Astrocyte (in vitro differentiated cells and primary cell): Measurements from ENCODE around the gene THAP3. TPM values are rescaled to one million over a fixed set of nuclear protein-coding genes. Genes with fewer than 3 reads are reported as not detected.

Experiments
- DNase-seq: peaks from one replicate; pipeline ENCODE4 v3.0.0-alpha.2; 2010; ENCODE audit warnings: low read depth
- FAIRE-seq: peaks from 2 replicates; lab custom pipeline; 2011; peaks lifted over from hg19 to GRCh38; lab: Jason Lieb, UNC
- H2AFZ ChIP-seq: 2 replicates; pipeline ENCODE4 v1.6.0; 2012; ENCODE audit warnings: low read depth, low read length, inconsistent platforms
- H3K27ac ChIP-seq: 2 replicates; pipeline ENCODE4 v1.5.1; 2011; ENCODE audit warnings: low read depth, low read length, inconsistent platforms
- H3K27me3 ChIP-seq: 2 replicates; pipeline ENCODE4 v1.6.0; 2011; ENCODE audit warnings: low read length, inconsistent platforms; ENCODE audit not compliant: insufficient read depth
- H3K36me3 ChIP-seq: 2 replicates; pipeline ENCODE4 v1.5.1; 2011; ENCODE audit warnings: low read length, inconsistent platforms; ENCODE audit not compliant: insufficient read depth
- H3K4me1 ChIP-seq: 2 replicates; pipeline ENCODE4 v1.5.1; 2011; ENCODE audit warnings: low read length, inconsistent platforms; ENCODE audit not compliant: insufficient read depth
- H3K4me2 ChIP-seq: 2 replicates; pipeline ENCODE4 v1.6.0; 2012; ENCODE audit warnings: low read length, inconsistent platforms
- H3K4me3 ChIP-seq: 2 replicates; pipeline ENCODE4 v1.5.1; 2011; ENCODE audit warnings: low read depth, mild to moderate bottlenecking, low read length, inconsistent platforms; ENCODE audit not compliant: insufficient read depth
- H3K79me2 ChIP-seq: 2 replicates; pipeline ENCODE4 v1.6.0; 2012; ENCODE audit warnings: mild to moderate bottlenecking, low read length, inconsistent platforms; ENCODE audit not compliant: insufficient read depth
- H3K9ac ChIP-seq: 2 replicates; pipeline ENCODE4 v1.6.0; 2012; ENCODE audit warnings: mild to moderate bottlenecking, low read length, inconsistent platforms
- H3K9me3 ChIP-seq: 2 replicates; pipeline ENCODE4 v1.5.1; 2012; ENCODE audit warnings: low read depth, mild to moderate bottlenecking, low read length, inconsistent platforms; ENCODE audit not compliant: insufficient read depth
- H4K20me1 ChIP-seq: 2 replicates; pipeline ENCODE4 v1.6.0; 2012; ENCODE audit warnings: low read length, inconsistent platforms; ENCODE audit not compliant: insufficient read depth
- H3K27ac Mint-ChIP-seq: one replicate; pipeline ENCODE4 v1.8.0; 2021; ENCODE audit warnings: mild to moderate bottlenecking, mixed read lengths; ENCODE audit not compliant: unreplicated experiment
- H3K27me3 Mint-ChIP-seq: one replicate; pipeline ENCODE4 v1.8.0; 2021; ENCODE audit warnings: low read depth, mixed read lengths; ENCODE audit not compliant: unreplicated experiment
- H3K36me3 Mint-ChIP-seq: one replicate; pipeline ENCODE4 v1.8.0; 2021; ENCODE audit warnings: low read depth, mixed read lengths; ENCODE audit not compliant: unreplicated experiment
- H3K4me1 Mint-ChIP-seq: one replicate; pipeline ENCODE4 v1.8.0; 2021; ENCODE audit warnings: low read depth, mixed read lengths; ENCODE audit not compliant: unreplicated experiment
- H3K4me3 Mint-ChIP-seq: one replicate; pipeline ENCODE4 v1.8.0; 2021; ENCODE audit warnings: mild to moderate bottlenecking, moderate library complexity, mixed read lengths; ENCODE audit not compliant: unreplicated experiment
- H3K9me3 Mint-ChIP-seq: one replicate; pipeline ENCODE4 v1.8.0; 2021; ENCODE audit warnings: mild to moderate bottlenecking, mixed read lengths; ENCODE audit not compliant: unreplicated experiment
- EZH2 ChIP-seq: IDR thresholded peaks from 2 replicates; pipeline ENCODE4 v1.6.1; 2012; ENCODE audit warnings: mild to moderate bottlenecking, low read length, inconsistent platforms; ENCODE audit not compliant: insufficient read depth
- total RNA-seq: library from RNA; stranded (reverse); gene quantifications from 2 replicates; pipeline ENCODE4 v1.2.1, GENCODE V29; 2021
- TF ChIP-seq, protein P1 (sequence below): IDR thresholded peaks from 2 replicates; pipeline ENCODE4 v1.5.1; 2011; ENCODE audit warnings: low read depth, mild to moderate bottlenecking, inconsistent platforms, low read length, moderate library complexity; ENCODE audit not compliant: insufficient read depth

The THAP3 gene
- total RNA-seq, 1 donor from 2014 or later = 16.5 TPM

DNA sequence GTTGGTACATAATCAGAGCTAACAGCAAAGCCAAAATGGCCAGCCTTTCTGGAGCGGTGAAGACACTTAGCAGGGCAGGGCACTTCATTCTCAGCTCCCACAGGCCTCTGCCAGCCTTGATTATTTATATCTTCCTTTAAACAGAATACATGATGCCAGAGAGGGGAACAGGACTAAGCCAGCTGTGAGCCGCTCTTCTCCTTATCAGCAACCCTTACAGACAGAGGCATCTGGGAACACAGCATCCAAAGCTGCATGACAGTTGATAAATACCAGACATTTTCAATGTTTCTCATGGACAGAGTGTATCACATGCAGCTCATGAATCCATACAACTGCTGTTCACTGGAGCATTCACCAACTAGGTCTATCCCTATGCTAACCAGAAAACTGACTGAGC, 47.9 kb downstream of the THAP3 start:
- H3K4me2 ChIP-seq = no peak overlapping the region
- no peaks in the 10 kb centered on the region for H3K9me3 ChIP-seq
- H3K4me3 ChIP-seq = no peak overlapping the region
- no peaks in the 10 kb centered on the region for H3K79me2 ChIP-seq
- Mint-ChIP-seq H3K27me3 (no peaks in the 10 kb centered on the region), H3K27ac (no peak overlapping the region), H3K9me3 (no peaks in the 10 kb centered on the region), H3K4me3 (no peak overlapping the region), H3K36me3 (peaks cover 13% of the 10 kb centered on the region), H3K4me1 (no peaks in the 10 kb centered on the region)
- FAIRE-seq (no peak), DNase-seq (no peak)
- H4K20me1 ChIP-seq = peaks cover 7% of the 10 kb centered on the region
- no peaks in the 10 kb centered on the region for H3K4me1 ChIP-seq
- TF ChIP-seq, protein P1, sequence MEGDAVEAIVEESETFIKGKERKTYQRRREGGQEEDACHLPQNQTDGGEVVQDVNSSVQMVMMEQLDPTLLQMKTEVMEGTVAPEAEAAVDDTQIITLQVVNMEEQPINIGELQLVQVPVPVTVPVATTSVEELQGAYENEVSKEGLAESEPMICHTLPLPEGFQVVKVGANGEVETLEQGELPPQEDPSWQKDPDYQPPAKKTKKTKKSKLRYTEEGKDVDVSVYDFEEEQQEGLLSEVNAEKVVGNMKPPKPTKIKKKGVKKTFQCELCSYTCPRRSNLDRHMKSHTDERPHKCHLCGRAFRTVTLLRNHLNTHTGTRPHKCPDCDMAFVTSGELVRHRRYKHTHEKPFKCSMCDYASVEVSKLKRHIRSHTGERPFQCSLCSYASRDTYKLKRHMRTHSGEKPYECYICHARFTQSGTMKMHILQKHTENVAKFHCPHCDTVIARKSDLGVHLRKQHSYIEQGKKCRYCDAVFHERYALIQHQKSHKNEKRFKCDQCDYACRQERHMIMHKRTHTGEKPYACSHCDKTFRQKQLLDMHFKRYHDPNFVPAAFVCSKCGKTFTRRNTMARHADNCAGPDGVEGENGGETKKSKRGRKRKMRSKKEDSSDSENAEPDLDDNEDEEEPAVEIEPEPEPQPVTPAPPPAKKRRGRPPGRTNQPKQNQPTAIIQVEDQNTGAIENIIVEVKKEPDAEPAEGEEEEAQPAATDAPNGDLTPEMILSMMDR = no peak
- no peak for TF ChIP-seq EZH2
- H3K36me3 ChIP-seq = peaks cover 9% of the 10 kb centered on the region
- H3K27ac ChIP-seq = no peak overlapping the region
- H3K27me3 ChIP-seq = no peaks in the 10 kb centered on the region
- H2AFZ ChIP-seq = no peak overlapping the region
- H3K9ac ChIP-seq = no peak overlapping the region

DNA sequence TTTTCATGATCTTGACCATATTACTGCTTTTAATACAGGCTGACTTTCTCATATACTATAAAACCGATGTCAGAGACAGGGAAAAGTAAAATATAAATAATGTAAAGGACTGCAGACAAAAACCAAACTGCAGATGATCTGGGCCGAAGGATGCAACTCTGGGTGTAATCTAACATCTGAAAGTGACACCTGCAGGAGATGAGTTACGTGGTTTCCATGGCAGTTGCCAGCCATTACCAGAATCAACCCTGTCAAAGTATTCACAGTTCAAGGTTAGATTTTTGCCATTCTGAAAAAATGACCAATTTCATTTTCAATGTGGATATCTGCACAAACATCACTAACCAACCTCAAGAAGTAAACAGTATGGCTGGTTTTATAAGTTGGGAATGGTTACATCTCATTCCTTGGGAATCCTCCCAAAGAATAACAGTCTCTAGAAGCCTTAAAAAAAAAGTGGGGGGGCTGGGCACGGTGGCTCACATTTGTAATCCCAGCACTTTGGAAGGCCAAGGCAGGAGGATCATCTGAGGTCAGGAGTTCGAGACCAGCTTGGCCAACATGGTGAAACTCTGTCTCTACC, 49.2 kb downstream of the THAP3 start:
- Histone ChIP-seq H3K27ac (no peak overlapping the region), H3K36me3 (peaks cover 19% of the 10 kb centered on the region), H3K4me1 (no peaks in the 10 kb centered on the region), H4K20me1 (peaks cover 12% of the 10 kb centered on the region), H3K27me3 (no peaks in the 10 kb centered on the region), H3K4me2 (no peak overlapping the region), H2AFZ (no peak overlapping the region), H3K9me3 (no peaks in the 10 kb centered on the region), H3K9ac (no peak overlapping the region), H3K4me3 (no peak overlapping the region), H3K79me2 (no peaks in the 10 kb centered on the region)
- no peaks in the 10 kb centered on the region for H3K27me3 Mint-ChIP-seq
- peaks cover 9% of the 10 kb centered on the region for H3K36me3 Mint-ChIP-seq
- no peak overlapping the region for H3K4me3 Mint-ChIP-seq
- FAIRE-seq (no peak), DNase-seq (no peak)
- no peaks in the 10 kb centered on the region for H3K4me1 Mint-ChIP-seq
- TF ChIP-seq EZH2 = no peak
- TF ChIP-seq, protein P1 = no peak
- no peaks in the 10 kb centered on the region for H3K9me3 Mint-ChIP-seq
- H3K27ac Mint-ChIP-seq = no peak overlapping the region

DNA sequence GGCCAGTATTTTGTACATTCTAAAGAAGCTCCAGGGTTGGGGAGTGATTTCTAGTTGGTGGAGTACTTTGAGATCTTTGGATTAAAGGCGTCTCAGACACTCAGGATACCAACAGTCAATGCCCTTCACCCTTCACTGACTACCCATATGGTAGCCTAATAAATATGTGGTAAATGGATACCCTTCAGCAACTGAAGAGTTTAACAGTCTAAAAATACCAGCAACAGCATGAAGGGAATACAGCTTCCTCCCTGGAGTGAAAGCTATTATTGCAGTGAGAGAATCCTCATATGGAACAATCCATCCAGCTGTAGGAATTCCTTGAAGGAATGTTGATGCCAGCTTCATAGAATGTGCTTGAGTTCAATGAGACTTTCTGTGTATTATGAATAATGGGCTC, 50.1 kb downstream of the THAP3 start:
- DNase-seq (no peak), FAIRE-seq (no peak)
- Histone ChIP-seq H3K4me3 (no peak overlapping the region), H3K4me1 (no peaks in the 10 kb centered on the region), H3K9me3 (no peaks in the 10 kb centered on the region), H3K4me2 (no peak overlapping the region), H3K9ac (no peak overlapping the region), H3K79me2 (peaks cover 2% of the 10 kb centered on the region), H2AFZ (no peak overlapping the region), H3K27me3 (no peaks in the 10 kb centered on the region), H3K27ac (no peak overlapping the region), H4K20me1 (peaks cover 10% of the 10 kb centered on the region), H3K36me3 (peaks cover 27% of the 10 kb centered on the region)
- TF ChIP-seq, protein P1 = no peak
- H3K9me3 Mint-ChIP-seq = no peaks in the 10 kb centered on the region
- peaks cover 8% of the 10 kb centered on the region for H3K36me3 Mint-ChIP-seq
- H3K27me3 Mint-ChIP-seq = no peaks in the 10 kb centered on the region
- H3K27ac Mint-ChIP-seq = no peak overlapping the region
- H3K4me1 Mint-ChIP-seq = no peaks in the 10 kb centered on the region
- H3K4me3 Mint-ChIP-seq = peak overlapping the region; percentile 14
